Thyroid gland (tissue), 4 donors: ENCODE results near the gene ATP10B.

Experiments
- CTCF ChIP-seq, 6 experiments: fragments of 200-600 bp in 3 of 6; fragments of 450-650 bp in 3 of 6; sonication (generic) in 3 of 6; IDR thresholded peaks; one replicate each; pipeline ENCODE4 v1.5.1; 2016 to 2019; ENCODE audit warnings: antibody characterized with exemption in 6 of 6, mild to moderate bottlenecking in 2 of 6, inconsistent platforms in 1 of 6, moderate library complexity in 1 of 6
- POLR2A ChIP-seq, 2 donors: fragments of 450-650 bp; IDR thresholded peaks; one replicate each; pipeline ENCODE4 v1.6.1; 2017; ENCODE audit warnings: antibody characterized with exemption in 2 of 2, mild to moderate bottlenecking in 2 of 2, moderate library complexity in 1 of 2

- TF ChIP-seq CTCF (IDR thresholded peaks at IDR 0.05) (no peak), POLR2A (IDR thresholded peaks at IDR 0.05) (no peak)
Observed at GRCh38 chr5:160773646-160774410, 78.2 kb downstream of the ATP10B start.
